NCI-H446 treated with DMSO at 0.1 percent for 48 hours (cell line): ENCODE data around the gene CEP83.
"Not testable (repeated sequence)": the region's sequence is repeated elsewhere in the genome, so short reads cannot be mapped to it uniquely, and the experiment has no call there.

Experiments used
- DNase-seq: peaks from one replicate; lab custom pipeline; 2025; lab: John Stamatoyannopoulos, UW

The CEP83 gene

DNA sequence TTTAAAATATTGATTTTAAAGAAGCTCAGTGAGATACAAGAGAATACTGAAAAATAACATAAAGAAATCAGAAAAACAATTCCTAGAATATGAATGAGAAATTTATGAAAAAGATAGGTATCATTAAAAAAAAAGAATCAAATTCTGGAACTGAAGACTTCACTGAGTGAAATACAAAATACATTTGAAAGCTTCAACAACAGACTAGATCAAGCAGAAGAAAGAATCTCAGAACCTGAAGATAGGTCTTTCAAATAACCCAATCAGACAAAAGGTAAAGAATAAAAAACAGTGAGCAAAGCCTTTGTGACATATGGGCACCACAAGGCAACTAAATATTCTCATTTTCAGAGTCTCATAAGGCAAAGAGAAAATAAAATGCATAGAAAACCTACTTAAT is 29.4 kb downstream of the CEP83 start:
- no peak for DNase-seq

DNA sequence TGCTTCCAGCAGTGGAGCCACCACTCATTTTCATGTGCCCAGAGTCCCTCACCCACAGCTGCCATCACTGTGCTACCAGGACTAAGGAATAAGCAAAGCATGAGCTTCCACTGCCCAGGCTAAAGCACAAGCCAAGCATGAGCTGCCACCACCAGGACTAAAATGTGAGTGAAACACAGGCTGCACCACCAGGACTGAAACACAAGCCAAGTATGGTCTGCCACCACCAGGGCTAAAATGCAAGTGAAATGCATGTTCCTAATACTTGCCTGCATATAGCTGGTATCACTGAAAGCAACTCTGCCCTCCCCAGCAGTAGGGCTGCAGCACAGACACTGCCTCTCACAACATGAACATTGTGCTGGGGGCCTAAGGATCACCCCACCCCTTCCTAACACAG is 30.0 kb downstream of the CEP83 start:
- DNase-seq: no peak

DNA sequence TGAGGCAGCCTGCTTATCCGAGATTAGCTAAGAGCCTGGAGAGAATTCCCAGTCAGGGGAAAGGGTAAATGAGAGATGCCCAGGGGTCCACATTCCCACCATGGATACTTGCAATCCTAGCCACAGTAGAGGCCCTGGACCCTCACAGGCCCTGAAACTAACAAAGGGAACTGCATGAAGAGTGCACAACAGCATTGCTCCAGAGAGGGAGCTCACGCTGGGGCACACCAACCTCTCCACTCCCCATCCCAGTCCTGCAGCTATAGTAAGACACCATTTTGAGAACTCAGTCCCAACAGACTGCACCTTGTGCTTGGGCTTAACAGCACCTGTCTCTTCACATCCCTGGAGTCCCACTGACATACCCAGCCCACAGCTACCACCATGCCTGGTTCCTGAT is 30.5 kb downstream of the CEP83 start:
- DNase-seq: no peak

DNA sequence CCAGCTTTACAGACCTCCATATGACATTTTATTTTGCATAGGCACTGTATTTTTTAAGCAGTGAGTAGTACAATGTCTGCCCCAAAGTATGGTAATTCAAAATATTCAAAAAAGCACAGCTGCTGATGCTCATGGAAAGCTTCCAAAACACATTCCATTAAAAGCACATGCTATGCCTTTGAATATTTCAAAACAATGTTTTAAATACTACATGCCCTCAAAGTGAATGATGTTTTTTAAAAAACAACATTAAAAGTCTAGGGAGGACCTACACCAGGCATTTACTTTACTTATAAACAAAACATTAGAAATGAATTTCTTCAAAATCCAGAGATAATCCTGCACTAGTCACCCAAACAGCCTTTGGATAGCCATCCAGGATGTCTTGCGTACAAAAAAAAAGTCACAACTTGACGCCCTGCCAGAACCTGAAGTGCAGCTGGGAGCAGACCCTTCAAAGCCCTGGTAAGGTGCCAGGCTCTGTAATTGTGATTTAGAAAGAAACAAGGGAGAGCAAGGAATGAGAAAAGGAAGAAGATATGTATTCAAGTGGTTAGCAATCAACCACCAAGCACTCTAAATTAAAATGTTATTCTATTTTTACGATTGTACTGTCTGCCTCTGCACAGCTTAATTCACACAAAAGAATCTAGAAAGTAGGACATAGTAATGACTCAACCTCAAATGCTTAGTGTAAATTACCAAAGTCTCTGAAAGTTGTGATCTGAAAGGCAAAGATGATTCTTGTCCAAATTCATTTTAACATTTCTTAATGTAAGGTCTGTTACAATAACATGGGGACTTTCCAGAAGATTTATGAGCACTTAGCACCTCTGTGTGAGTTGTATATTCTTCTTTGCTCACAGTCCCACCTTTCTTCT is 31.9 kb downstream of the CEP83 start:
- DNase-seq: peak; percentile 66

DNA sequence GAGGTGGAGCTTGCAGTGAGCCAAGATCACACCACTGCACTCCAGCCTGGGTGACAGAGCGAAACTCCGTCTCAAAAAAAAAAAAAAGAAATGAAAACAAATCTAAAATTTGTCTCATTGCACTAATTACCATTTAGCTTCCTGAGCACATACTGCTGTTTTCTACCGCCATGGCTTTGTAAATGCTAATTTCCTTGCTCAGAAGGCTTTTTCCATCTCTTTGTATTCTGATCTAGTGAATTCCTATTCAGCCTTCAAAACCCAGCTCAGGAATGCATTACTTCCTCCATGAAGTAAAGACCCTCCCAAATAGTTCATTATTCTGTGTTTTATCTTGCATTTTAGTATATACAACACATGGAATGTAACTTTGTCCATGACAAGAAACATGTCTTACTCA is 33.6 kb downstream of the CEP83 start:
- no peak for DNase-seq

DNA sequence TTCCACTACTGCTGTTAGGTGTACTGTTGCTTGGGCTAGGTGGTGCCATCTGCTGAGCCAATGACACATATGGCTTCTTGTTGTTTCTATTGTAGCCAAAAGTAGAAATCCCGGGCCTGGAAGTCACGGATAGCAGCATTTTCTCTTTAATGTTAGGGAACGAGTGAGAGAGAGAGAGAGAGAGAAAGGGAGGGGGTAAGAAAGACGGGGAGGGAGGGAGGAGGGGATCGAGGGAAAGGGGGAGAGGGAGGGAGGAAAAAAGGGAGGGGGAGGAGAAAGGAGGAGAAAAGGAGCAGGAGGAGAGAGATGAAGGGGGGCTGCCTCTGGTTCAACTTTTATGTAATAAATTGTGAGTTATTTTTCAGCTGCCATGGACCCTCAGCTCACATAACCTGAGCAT is 34.8 kb downstream of the CEP83 start:
- not testable (repeated sequence) for DNase-seq

DNA sequence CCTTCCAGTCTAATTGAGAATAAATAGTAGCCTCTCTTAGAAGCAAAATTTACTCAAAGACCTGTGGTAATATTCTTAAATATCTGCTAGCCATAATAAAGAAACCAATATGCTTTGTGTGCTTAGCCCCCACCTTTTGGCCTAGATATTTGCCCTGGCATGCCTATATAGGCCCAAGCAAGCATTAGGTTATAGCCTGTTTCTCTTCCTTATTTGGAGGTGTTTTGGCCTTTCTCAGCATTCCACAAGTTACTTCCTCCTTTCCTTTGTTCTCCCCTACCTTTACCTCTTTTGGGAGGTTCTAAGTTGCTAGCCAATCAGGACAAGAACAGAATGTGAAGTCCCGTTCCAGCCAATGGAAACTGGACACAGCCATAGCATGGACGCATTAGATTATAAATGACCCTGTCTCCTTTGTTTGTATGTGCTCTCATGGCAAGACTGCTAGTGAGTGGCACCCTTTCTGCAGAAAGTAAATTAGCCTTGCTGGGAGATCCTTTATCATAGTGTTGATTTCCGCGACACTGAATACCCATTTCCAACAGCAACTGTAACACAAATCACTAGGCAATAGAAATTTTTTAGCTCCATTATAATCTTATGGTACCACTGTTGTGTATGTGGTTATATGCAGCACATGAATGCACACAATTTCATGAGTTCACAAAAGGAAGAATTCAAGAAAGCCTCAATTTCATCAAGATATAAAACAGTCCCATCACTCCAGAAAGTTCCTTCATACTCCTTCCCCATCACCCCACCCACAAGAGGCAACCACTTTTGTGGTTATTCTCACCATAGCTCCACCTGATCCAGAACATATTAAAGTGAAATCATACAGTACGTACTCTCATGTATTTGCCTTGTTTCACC is 37.6 kb downstream of the CEP83 start:
- no peak for DNase-seq

DNA sequence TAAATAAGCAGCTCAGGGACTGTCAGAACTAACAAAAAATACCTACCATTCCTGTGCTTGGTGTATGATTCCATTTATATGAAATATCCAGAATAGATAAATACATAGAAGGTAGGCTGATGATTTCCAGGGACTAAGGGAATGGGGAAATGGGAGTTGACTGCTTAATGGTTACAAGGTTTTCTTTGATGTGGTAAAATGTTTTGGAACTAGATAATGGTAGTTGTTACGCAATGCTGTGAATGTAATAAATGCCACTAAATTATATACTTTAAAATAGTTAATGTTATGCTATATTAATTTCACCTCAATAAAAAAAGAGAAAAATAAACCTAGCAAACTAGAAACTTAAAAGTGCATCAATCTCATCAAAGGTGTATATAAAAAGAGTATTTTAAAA is 41.1 kb downstream of the CEP83 start:
- no peak for DNase-seq

DNA sequence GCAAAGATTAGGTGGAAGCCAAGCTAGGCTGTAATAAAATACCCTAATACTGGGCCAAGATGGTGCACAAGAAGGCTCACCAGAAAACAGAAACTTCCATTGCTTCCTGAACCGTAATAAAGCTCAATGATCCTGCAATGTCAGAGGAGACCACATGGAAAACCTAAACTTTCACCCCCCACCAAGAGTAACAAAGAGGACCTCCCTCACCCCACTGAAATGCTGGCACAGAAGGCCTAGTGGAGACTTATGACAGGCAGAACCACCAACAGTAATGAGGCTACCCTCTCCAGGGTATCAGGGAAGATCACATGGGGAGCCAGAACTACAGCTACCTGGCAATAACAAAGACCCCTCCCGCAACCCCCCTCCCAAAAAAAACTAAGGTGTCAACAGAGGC is 43.1 kb downstream of the CEP83 start:
- no peak for DNase-seq

DNA sequence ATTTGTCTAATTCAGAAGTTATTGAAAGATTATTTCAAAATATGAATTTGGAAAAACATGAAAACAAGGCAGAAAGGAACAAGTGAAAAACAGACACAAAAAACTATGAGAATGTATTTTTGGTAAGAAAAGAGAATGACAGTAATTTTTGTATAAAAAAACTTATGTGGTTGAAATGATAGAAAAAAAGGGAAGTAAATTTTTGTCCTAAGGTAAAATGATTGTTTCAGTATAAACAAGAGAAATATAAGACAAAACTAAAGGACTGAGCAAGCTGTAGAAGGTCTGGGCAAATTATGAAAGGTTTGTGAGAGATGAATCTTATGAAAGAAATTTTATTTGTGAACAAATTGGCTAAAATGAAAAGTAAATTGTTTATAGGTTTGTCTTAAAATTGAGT is 44.6 kb downstream of the CEP83 start:
- DNase-seq: no peak

DNA sequence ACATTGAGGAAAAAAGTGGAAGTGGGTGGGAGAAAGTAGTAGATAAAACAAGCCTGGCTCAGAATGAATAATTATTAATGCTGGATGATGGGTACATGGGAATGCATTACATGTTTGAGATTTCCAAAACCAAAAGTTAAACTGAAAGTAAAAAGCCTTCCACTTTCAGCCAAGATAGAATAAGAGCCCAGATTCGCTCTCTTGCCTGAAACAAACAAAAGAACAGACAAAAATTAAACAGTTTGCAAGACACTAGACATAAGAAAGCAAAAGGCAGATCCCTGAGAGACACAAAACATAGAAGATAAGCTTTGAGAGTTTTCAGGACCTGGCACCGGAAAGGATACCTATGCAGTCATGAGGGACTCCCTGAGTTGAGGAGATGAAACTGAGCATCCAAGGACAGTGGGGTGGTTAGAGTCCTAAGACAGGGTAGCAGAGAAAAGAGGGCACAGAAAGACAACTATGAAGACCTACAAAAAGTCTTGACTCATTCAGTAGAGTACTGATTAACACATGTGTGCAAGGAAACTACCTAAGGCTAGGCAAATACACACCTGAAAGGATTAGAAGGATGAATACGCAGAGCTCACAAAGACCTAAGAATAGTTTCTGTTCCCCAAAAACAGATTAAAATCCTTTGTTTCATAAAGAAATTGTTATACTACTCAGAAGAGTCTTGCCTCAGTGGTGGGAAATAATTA is 54.1 kb downstream of the CEP83 start:
- no peak for DNase-seq

DNA sequence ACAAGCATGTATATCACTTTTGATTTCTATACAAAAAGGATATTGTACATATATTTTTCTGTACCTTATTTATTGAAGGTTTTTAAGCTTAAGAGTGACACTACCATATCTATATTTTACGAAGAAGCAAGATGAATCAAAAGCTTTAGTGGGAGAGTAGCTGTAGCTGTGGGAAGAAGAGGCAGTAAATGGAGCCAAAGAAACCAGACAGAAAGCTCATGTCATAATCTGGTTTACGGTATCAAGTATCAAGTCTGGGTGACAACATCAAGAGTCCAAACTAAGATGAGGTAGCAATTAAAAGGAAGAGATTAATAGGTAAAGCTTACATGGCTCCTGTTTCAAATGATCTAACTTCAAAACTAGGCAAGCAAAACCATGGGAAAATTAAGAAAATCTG is 54.8 kb downstream of the CEP83 start:
- DNase-seq: no peak

DNA sequence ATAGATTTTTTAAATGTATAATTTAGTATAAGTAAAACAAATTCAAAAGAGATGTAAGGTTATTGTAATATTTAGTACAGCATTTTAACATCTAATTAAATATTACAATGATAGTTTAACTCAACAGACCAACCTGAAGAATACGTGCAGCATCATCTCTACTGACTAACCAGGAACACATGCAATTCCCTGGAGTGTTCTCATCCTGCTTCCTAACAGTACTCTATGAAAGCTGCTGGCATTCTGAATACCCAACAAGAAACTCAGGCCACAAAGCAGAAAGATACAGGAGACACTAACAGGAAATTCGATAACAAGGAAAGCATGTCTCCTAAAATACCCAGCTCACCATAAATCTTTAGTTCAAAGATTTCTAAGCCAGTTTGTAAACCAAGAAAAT is 58.3 kb downstream of the CEP83 start:
- DNase-seq: no peak

DNA sequence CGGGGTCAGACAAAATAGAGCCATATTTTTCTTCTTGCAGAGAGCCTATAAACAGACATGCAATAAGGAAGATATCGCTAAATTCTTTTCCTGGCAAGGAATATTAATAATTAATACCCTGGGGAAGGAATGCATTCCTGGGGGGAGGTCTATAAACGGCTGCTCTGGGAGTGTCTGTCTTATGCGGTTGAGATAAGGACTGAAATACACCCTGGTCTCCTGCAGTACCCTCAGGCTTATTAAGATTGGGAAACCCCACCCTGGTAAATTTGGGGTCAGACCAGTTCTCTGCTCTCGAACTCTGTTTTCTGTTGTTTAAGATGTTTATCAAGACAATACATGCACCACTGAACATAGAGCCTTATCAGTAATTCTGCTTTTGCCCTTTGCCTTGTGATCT is 61.0 kb downstream of the CEP83 start:
- DNase-seq: not testable (repeated sequence)

DNA sequence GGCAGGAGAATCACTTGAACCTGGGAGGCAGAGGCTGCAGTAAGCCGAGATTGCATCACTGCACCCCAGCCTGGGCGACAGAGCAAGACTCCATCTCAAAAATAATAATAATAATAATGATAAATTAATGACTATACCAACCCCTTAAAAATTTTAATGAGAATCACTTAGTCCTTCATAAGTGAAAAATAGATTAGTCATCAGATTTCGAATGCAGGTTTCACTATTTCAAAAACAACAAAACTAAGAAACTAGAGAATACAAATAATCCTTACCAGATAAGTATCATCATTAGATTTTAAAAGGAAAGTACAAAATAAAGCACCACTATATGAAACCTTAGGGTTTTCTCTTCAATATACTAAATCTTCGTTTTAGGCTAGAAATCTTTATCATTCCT is 62.3 kb downstream of the CEP83 start:
- DNase-seq: no peak

DNA sequence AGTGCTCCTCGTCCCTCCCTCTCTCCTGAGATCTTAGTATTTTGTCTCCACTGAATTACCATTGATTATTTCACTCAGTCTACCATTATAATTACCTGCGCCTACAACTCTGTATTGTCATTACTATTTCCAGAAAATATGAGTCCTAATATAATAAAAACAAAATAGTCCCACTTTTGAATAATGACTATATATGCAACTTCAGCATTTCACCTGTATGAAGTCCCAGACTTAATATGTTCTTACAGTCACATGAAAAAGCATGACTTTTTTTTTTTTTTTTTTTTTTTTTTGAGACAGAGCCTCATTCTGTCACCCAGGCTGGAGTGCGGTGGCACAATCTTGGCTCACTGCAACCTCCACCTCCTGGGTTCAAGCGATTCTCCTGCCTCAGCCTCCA is 63.7 kb downstream of the CEP83 start:
- not testable (repeated sequence) for DNase-seq

DNA sequence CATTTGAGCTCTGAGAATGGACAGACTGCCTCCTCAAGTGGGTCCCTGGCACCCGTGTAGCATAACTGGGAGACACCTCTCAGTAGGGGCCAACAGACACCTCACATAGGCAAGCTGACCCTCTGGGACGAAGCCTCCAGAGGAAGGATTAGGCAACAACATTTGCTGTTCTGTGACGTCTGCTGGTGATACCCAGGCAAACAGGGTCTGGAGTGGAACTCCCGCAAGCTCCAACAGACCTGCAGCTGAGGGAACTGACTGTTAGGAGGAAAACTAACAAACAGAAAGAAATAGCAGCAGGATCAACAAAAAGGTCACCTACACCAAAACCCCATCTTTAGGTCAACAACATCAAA is 69.6 kb downstream of the CEP83 start:
- DNase-seq: no peak

DNA sequence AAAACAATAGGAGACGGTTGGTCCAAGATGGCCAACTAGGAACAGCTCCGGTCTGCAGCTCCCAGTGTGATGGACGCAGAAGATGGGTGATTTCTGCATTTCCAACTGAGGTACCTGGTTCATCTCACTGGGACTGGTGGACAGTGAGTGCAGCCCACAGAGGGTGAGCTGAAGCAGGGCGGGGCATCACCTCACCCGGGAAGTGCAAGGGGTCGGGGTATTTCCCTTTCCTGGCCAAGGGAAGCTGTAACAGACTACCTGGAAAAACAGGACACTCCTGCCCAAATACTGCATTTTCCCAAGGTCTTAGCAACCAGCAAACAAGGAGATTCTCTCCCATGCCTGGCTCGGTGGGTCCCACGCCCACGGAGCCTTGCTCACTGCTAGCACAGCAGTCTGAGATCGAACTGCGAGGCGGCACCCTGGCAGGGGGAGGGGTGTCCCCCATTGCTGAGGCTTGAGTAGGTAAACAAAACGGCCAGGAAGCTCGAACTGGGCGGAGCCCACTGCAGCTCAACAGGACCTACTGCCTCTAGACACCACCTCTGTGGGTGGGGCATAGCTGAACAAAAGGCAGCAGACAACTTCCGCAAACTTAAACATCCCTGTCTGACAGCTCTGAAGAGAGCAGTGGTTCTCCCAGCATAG is 70.1 kb downstream of the CEP83 start:
- not testable (repeated sequence) for DNase-seq

DNA sequence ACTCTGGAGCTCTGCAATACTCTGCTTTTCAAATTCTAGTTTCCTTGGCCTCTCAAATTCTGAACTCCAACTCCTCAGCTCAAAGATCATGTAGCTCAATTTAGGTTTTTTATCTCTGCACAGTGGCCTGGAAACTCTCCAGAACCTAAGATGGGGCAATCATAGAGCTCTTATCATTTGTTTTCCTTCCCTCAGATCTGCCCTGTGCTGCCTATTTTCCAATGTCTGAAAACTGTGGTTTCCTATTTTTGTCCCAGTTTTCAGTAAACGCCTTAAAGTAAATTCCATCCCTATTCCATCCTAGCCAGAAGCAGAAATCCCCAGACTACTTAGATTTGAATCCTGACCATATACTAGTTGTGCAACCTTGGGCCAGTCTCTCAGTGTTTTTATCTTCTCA is 73.2 kb downstream of the CEP83 start:
- no peak for DNase-seq

DNA sequence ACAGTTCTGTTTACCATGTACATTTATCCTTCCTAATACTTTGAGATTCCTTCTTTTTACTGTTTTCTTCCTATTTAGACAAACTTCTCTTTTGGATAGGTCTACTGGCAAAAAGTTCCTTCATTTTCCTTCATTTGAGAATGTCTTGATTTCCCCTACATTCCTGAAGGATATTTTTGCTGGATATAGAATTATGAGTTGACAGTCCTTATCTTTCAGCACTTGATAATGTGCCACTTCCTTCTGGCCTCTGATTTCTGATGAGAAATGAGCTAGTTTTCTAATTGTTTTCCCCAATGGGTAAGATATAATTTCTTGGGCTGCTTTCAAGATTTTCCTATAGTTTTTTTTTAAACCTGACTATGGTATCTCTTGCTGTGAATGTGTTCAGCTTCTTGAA is 75.6 kb downstream of the CEP83 start:
- DNase-seq: no peak

DNA sequence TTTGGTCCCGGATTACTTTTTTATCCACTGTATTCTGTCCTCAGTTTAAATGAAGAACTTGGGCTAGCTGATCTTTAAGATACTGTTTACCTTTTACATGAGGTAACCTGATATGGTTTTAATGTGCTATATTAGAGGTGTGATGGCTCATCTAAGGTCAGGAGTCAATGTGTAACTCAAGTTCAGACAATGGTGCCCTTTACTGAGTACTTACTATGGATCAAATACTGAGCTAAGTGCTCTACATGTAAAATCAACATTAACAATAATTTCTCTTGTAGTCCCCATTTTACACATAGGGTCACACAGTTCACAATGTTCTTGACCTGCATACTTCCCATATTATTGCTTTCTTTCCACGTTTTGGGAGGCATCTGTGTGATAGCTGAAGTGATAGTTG is 79.2 kb downstream of the CEP83 start:
- no peak for DNase-seq

DNA sequence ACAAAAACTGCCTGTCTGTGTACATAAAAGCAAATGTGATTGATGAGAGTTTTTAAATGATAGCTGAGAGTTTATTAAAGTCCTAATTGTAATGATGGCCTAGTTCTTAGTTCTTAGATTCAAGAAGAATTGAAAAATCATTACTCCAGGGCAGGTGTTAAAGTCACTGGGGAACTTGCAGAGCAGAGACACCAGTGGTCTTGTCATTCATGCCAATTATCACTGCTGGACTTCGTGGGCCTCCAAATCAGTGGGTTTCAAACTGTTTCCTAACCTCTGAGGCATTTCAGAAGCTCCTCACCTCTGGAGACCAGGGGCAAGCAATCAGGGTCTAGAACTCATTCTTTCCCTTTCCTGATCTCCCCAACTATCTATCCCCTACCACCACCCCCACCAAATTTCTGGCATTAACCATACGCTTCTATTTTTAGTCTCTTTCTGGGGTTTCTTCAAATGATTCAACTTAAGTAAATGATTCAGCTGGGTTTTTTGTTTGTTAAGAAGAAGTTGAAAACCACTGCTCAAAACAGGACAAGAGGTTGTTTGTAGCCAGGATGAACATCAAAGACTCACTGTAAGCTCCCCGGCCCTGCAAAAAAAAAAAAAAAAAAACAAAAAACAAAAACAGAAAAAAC is 80.1 kb downstream of the CEP83 start:
- DNase-seq: no peak
